IPS DF 4.7 (cell line): Measurements from ENCODE around the gene FGF19.

Source experiments
- DNase-seq: peaks from one replicate; pipeline ENCODE4 v3.0.0-alpha.2; 2013; ENCODE audit warnings: low spot score; ENCODE audit errors: extremely low read depth

The FGF19 gene

GRCh38 chr11:69656536-69657455 lies 47.0 kb downstream of the FGF19 start:
- DNase-seq = no peak

- no peak for DNase-seq
Observed at GRCh38 chr11:69655479-69656428, 48.1 kb downstream of the FGF19 start.

GRCh38 chr11:69654660-69655478 lies 49.0 kb downstream of the FGF19 start:
- DNase-seq = no peak

GRCh38 chr11:69654001-69654659 lies 49.7 kb downstream of the FGF19 start:
- no peak for DNase-seq

- no peak for DNase-seq
Observed at GRCh38 chr11:69653406-69653960, 50.3 kb downstream of the FGF19 start.

- DNase-seq = no peak
Observed at GRCh38 chr11:69652999-69653398, 50.8 kb downstream of the FGF19 start.

- no peak for DNase-seq
Observed at GRCh38 chr11:69651834-69652620, 51.8 kb downstream of the FGF19 start.

- no peak for DNase-seq
Observed at GRCh38 chr11:69650832-69651344, 52.9 kb downstream of the FGF19 start.

- no peak for DNase-seq
Observed at GRCh38 chr11:69650081-69650831, 53.6 kb downstream of the FGF19 start.

GRCh38 chr11:69649576-69649900 lies 54.3 kb downstream of the FGF19 start:
- DNase-seq = no peak

- DNase-seq = no peak
Observed at GRCh38 chr11:69648679-69649575, 54.9 kb downstream of the FGF19 start.
